ENCODE data around the gene TEDDM1.

TEDDM1 gene

DNA sequence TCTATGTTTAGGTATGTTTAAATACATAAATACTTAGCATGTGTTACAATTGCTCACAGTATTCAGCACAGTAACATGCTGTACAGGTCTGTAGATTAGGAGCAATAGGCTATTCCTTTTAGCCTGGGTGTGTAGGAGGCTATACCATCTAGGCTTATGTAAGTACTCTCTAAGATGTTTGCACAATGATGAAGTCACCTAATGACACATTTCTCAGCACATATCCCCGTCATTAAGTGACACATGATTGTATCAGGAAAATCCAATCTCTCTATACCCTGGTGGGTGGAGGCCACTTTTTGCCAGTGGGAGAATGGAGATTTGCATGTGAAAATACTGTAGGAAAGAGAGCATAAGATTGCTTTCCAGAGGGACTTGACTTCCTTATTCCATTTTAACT is 5.5 kb upstream of the TEDDM1 start:
- no peak overlapping the region for H3K27ac ChIP-seq (ENCODE audit: low read depth, low read length)
- no peaks in the 10 kb centered on the region for H3K36me3 ChIP-seq (ENCODE audit: control insufficient read depth, insufficient read depth, low read length)
- H3K4me1 ChIP-seq (ENCODE audit: control insufficient read depth, insufficient read depth, low read length) = no peaks in the 10 kb centered on the region
- no peaks in the 10 kb centered on the region for H3K27me3 ChIP-seq (ENCODE audit: control insufficient read depth, insufficient read depth, low read length)
- no peaks in the 10 kb centered on the region for H3K9me3 ChIP-seq (ENCODE audit: control insufficient read depth, insufficient read depth, low read length)
- H3K9ac ChIP-seq (ENCODE audit: low read depth, low read length) = no peak overlapping the region
- no peak overlapping the region for H3K4me3 ChIP-seq (ENCODE audit: low read depth, low read length)

DNA sequence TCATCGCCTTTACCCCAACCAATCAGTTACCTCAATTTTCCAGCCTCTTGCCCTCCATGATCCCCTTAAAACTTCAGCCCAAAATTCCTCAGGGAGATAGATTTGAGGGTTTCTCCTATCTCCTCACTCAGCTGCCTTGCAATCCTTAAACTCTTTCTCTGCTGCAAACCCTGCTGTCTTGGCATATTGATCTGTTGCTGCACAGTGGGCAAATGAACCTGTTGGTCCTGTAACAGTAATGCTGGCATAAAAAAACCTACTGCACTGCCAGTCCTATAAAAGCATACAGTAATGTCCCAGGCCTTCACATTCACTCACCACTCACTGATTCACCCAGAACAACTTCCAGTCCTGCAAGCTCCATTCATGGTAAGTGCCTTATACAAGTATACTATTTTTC is 5.1 kb upstream of the TEDDM1 start:
- H3K9me3 ChIP-seq (ENCODE audit: control insufficient read depth, insufficient read depth, low read length) = no peaks in the 10 kb centered on the region
- H3K27me3 ChIP-seq (ENCODE audit: control insufficient read depth, insufficient read depth, low read length) = no peaks in the 10 kb centered on the region
- no peak overlapping the region for H3K27ac ChIP-seq (ENCODE audit: low read depth, low read length)
- no peak overlapping the region for H3K9ac ChIP-seq (ENCODE audit: low read depth, low read length)
- no peaks in the 10 kb centered on the region for H3K36me3 ChIP-seq (ENCODE audit: control insufficient read depth, insufficient read depth, low read length)
- no peak overlapping the region for H3K4me3 ChIP-seq (ENCODE audit: low read depth, low read length)
- no peaks in the 10 kb centered on the region for H3K4me1 ChIP-seq (ENCODE audit: control insufficient read depth, insufficient read depth, low read length)

DNA sequence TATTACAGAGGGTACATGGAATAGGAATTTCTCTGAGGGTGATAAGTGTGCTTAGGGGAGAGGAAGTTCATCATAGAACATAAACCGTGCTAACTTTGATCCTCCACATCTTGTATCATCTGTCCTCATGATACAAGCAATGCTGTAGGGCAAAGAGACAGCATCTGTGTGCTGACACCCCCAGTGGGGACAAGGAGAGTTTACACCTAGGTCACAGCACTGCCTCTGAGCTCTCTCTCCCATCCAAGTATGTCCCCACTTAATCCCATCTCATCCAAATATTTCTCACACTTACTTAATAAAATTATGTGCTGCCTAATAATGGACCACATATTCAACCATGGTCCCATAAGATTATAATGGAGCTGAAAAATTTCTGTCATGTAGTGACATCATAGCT is 4.3 kb upstream of the TEDDM1 start:
- no peaks in the 10 kb centered on the region for H3K36me3 ChIP-seq (ENCODE audit: control insufficient read depth, insufficient read depth, low read length)
- H3K4me3 ChIP-seq (ENCODE audit: low read depth, low read length) = no peak overlapping the region
- no peaks in the 10 kb centered on the region for H3K27me3 ChIP-seq (ENCODE audit: control insufficient read depth, insufficient read depth, low read length)

DNA sequence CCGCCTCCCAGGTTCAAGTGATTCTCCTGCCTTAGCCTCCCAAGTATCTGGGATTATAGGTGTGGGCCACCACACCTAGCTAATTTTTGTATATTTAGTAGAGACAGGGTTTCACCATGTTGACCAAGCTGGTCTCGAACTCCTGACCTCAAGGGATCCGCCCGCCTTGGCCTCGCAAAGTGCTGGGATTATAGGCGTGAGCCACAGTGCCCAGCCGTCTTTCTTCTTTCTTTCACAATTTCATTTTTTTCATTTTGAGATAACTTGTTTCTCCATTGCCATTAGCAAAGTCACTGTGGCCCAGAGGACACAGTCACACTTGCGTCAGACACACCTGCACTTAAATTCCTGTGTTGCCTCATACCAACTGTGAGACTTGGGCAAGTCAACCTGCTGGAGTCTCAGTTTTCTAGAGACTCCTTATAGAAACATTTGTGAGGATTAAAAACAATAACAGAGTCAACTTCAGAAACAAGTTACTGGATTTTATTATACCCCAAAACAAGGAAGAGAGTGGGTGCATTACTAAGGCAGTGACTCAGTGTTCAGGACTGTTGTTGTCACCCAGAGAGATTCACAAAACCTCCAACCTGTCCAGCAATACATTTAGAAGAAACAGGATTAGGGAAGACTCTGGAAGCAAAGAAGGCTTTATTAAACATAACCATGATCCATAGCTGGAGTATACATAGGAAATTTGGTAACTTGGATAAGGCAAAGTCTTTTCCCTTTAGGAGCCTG is 2.6 kb downstream of the TEDDM1 start:
- H3K4me1 ChIP-seq (ENCODE audit: control insufficient read depth, insufficient read depth, low read length) = peaks cover 12% of the 10 kb centered on the region
- H3K9ac ChIP-seq (ENCODE audit: low read depth, low read length) = no peak overlapping the region
- H3K36me3 ChIP-seq (ENCODE audit: control insufficient read depth, insufficient read depth, low read length) = no peaks in the 10 kb centered on the region
- no peak overlapping the region for H3K27ac ChIP-seq (ENCODE audit: low read depth, low read length)
- no peaks in the 10 kb centered on the region for H3K9me3 ChIP-seq (ENCODE audit: control insufficient read depth, insufficient read depth, low read length)
- no peak overlapping the region for H3K4me3 ChIP-seq (ENCODE audit: low read depth, low read length)
- no peaks in the 10 kb centered on the region for H3K27me3 ChIP-seq (ENCODE audit: control insufficient read depth, insufficient read depth, low read length)

More for the DNA sequence above, 4.3 kb upstream of the TEDDM1 start:
- no peaks in the 10 kb centered on the region for H3K9me3 ChIP-seq (ENCODE audit: control insufficient read depth, insufficient read depth, low read length)
- H3K9ac ChIP-seq (ENCODE audit: low read depth, low read length) = no peak overlapping the region
- H3K27ac ChIP-seq (ENCODE audit: low read depth, low read length) = no peak overlapping the region
- no peaks in the 10 kb centered on the region for H3K4me1 ChIP-seq (ENCODE audit: control insufficient read depth, insufficient read depth, low read length)

DNA sequence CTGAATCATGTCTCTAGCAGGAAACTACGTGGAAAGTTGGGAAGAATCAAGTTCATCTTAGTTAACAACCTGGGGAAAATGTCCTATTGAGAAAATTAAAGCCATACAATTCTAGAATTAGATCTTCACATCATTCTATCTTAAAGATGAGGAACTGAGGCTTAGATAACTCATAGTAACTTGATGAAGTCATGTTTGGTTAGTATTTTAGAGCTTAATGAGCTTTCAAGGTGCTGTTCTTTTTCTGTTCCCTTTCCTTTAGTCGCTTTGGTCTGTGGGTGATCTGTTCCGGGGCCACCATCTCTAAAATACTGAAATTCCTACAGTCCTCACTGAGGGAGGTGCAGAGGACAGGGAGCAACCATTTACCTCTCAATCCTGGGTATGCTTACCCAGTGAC is 4.6 kb downstream of the TEDDM1 start:
- no peaks in the 10 kb centered on the region for H3K36me3 ChIP-seq (ENCODE audit: control insufficient read depth, insufficient read depth, low read length)
- H3K9ac ChIP-seq (ENCODE audit: low read depth, low read length) = no peak overlapping the region
- no peaks in the 10 kb centered on the region for H3K9me3 ChIP-seq (ENCODE audit: control insufficient read depth, insufficient read depth, low read length)
- no peaks in the 10 kb centered on the region for H3K27me3 ChIP-seq (ENCODE audit: control insufficient read depth, insufficient read depth, low read length)
- H3K4me3 ChIP-seq (ENCODE audit: low read depth, low read length) = no peak overlapping the region
- peaks cover 18% of the 10 kb centered on the region for H3K4me1 ChIP-seq (ENCODE audit: control insufficient read depth, insufficient read depth, low read length)
- H3K27ac ChIP-seq (ENCODE audit: low read depth, low read length) = no peak overlapping the region

DNA sequence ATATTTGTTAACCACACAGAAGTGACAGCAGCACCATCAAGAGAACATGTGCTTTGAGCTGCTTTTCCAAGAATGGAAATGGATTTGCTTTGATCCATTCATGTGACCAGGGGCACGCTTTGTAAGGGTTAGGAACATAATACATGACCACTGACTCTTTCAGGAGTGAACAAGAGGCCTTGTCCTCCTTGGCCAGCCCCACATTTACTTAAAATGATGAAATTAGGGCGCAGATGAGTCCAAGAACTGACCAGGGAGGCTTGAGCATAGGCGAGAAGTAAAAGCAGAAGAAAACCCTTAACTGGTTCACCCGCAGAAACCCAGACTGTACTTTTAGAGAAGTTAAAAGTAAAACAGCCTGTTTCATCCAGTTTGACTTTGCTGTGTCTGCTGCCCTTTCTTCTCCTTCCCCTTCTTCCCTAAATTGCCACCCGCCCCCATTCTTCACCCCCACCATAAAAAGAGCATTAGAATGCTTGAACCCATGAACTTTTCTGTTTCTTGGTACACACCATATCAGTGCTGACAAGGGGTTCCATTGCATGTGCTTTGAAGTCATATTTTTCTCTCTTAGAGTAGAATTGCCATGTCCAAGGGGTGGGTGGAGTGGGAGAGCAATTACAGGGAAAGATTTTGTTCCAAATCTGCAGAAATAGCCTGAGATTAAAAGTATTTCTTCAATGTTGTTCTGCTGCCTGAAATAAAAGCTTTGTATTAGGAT is 6.3 kb downstream of the TEDDM1 start:
- Histone ChIP-seq H3K4me3 (ENCODE audit: low read depth, low read length) (no peak overlapping the region), H3K27ac (ENCODE audit: low read depth, low read length) (no peak overlapping the region), H3K27me3 (ENCODE audit: control insufficient read depth, insufficient read depth, low read length) (no peaks in the 10 kb centered on the region), H3K36me3 (ENCODE audit: control insufficient read depth, insufficient read depth, low read length) (peaks cover 9% of the 10 kb centered on the region; the same call in 1 of the 2 replicates), H3K9ac (ENCODE audit: low read depth, low read length) (no peak overlapping the region), H3K4me1 (ENCODE audit: control insufficient read depth, insufficient read depth, low read length) (peaks cover 19% of the 10 kb centered on the region), H3K9me3 (ENCODE audit: control insufficient read depth, insufficient read depth, low read length) (no peaks in the 10 kb centered on the region)

DNA sequence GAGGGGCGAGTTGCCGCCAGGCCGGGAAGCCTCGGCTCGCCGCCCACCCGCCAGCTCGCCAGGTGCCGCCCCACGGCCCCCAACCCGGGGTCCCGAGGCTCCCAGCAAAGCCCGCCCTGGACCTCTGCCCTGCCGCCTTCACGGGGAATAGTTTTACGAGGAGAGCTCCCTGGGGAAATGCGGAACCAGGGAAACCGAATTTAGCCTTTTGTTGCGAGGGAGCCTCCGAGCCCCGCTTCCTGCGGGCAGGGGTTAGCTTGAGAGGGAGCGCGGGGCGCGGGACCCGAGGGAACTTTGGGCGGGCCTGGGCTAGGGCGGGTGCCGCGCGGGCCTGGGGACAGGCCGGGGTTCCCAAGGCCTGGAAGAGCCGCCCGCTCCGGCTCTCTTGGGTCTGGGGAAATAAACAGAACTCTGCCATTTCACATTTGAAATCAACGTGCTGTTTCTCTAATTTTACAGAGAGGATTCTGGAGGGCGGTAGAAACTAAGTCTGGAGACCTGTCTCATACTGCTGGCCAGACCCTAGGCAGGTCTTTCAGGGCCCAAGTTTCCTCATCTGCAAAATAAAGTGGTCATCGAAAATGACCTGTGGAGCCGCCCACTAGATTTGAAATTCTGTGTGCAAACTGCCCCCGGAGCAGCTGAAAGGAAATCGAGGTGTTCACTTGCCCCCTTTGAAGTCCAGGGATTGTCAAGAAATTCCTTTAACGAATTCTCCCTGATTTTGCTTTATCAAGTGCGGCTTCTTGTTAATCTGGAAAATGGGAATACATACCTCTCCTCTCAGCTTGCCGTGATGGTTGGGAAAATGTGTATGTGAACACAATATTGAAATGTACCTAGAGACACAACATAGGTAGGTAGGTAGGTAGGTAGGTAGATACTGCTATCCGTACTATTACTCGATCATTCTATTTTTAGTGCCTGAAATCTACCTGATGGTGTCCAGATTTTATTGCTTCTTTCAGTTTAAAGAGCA is 8.1 kb downstream of the TEDDM1 start:
- peak overlapping the region; percentile 88 for H3K4me3 ChIP-seq (ENCODE audit: low read depth, low read length)
- H3K9ac ChIP-seq (ENCODE audit: low read depth, low read length) = peak overlapping the region; percentile 90
- H3K4me1 ChIP-seq (ENCODE audit: control insufficient read depth, insufficient read depth, low read length) = peaks cover 22% of the 10 kb centered on the region
- H3K36me3 ChIP-seq (ENCODE audit: control insufficient read depth, insufficient read depth, low read length) = peaks cover 28% of the 10 kb centered on the region
- H3K27me3 ChIP-seq (ENCODE audit: control insufficient read depth, insufficient read depth, low read length) = no peaks in the 10 kb centered on the region
- no peaks in the 10 kb centered on the region for H3K9me3 ChIP-seq (ENCODE audit: control insufficient read depth, insufficient read depth, low read length)
- H3K27ac ChIP-seq (ENCODE audit: low read depth, low read length) = peak overlapping the region; percentile 94

DNA sequence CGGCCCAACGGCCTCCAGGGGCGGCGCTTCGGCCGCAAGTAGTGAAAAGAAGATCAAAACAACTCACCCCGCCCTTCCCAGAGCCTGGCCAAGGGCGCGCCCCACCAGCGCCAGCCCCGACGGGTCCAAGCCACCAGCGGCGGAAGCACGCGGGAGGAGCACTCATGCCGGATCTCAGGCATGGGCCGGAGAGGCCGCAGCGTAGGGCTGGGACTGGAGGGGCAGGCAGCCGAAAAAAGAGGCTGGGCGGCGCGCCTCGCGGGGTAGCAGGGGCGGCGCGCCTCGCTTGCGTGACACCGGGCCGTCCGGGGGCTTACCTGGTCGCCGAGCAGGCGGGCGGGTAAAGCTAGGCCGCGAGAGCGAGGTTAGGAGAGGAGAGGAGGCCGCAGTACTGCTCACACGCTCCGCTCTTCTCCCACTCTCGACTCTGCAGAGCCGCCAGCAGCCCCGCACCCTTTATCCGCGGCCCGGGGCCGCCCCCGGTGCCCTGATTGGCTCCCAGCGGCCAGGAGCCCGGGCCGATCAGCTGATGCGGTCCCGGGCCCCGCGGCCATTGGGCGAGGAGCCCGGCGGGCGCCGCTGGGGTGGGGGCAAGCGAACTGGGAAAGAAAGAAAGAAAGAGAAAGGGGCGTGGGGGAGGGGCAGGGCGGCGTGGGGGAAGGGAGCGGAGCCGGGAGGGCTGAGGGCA is 9.0 kb downstream of the TEDDM1 start, which contains the start of gene GLUL:
TSS of gene GLUL (minus strand) at position 429 of the 688 bp plus-strand sequence. CDS start 3,053 bp downstream, outside the sequence.
- H3K9ac ChIP-seq (ENCODE audit: low read depth, low read length) = peak within 1 kb of the TSS; percentile 95

DNA sequence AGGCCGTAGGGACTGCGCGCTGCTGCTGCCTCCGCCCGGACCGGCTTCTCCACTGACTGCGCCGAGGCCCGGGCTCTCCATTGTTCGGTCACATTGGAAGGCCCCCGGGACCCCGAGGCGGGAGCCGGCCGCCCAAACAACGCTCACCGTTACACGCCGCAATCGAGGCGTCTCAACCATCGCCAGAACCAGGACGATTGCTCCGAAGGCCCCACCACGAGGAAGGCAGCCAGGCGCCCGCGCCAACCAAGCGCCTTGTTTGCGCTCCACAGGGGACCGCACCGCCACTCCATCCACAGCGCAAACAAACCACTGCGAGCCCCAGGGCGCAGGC is 9.5 kb downstream of the TEDDM1 start:
- Histone ChIP-seq H3K4me1 (ENCODE audit: control insufficient read depth, insufficient read depth, low read length) (peaks cover 13% of the 10 kb centered on the region), H3K27ac (ENCODE audit: low read depth, low read length) (peak overlapping the region; percentile 96), H3K9ac (ENCODE audit: low read depth, low read length) (peak overlapping the region; percentile 95), H3K9me3 (ENCODE audit: control insufficient read depth, insufficient read depth, low read length) (no peaks in the 10 kb centered on the region), H3K36me3 (ENCODE audit: control insufficient read depth, insufficient read depth, low read length) (peaks cover 41% of the 10 kb centered on the region), H3K4me3 (ENCODE audit: low read depth, low read length) (peak overlapping the region; percentile 88), H3K27me3 (ENCODE audit: control insufficient read depth, insufficient read depth, low read length) (no peaks in the 10 kb centered on the region)

More for the DNA sequence above, 9.0 kb downstream of the TEDDM1 start, which contains the start of gene GLUL:
- Histone ChIP-seq H3K4me3 (ENCODE audit: low read depth, low read length) (peak within 1 kb of the TSS; percentile 88), H3K27ac (ENCODE audit: low read depth, low read length) (peak within 1 kb of the TSS; percentile 96), H3K36me3 (ENCODE audit: control insufficient read depth, insufficient read depth, low read length) (peaks cover 36% of the 10 kb centered on the region), H3K4me1 (ENCODE audit: control insufficient read depth, insufficient read depth, low read length) (peaks cover 16% of the 10 kb centered on the region), H3K27me3 (ENCODE audit: control insufficient read depth, insufficient read depth, low read length) (no peaks in the 10 kb centered on the region), H3K9me3 (ENCODE audit: control insufficient read depth, insufficient read depth, low read length) (no peaks in the 10 kb centered on the region)

DNA sequence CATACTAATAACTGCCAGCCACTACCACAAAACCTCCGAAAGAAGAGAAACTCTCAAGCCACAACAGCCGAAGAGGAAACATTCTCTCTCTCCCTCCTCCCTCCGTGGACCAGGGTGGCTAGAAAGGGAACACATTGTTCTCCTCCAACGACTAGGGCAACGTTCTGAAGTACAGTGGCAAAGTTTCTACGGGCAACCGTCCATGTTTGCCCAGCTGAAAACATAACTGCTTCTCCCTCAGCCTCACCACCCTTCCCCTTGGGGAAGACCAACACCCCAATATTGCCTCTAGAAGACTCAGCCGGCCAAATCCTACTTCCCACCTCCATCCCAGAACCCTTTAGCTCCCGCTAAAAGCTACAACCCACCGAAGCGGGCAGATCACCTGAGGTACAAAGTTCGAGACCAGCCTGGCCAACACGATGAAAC is 10.8 kb downstream of the TEDDM1 start:
- Histone ChIP-seq H3K4me1 (ENCODE audit: control insufficient read depth, insufficient read depth, low read length) (peaks cover 13% of the 10 kb centered on the region), H3K27me3 (ENCODE audit: control insufficient read depth, insufficient read depth, low read length) (no peaks in the 10 kb centered on the region), H3K36me3 (ENCODE audit: control insufficient read depth, insufficient read depth, low read length) (peaks cover 55% of the 10 kb centered on the region), H3K27ac (ENCODE audit: low read depth, low read length) (no peak overlapping the region), H3K4me3 (ENCODE audit: low read depth, low read length) (peak overlapping the region; percentile 88), H3K9me3 (ENCODE audit: control insufficient read depth, insufficient read depth, low read length) (no peaks in the 10 kb centered on the region), H3K9ac (ENCODE audit: low read depth, low read length) (peak overlapping the region; percentile 83)

Measured in HUES48 (cell line).